Measurements from ENCODE around the gene LGALS3. TPM values are rescaled to one million over a fixed set of nuclear protein-coding genes. Genes with fewer than 3 reads are reported as not detected.

Gene LGALS3
- total and polyA plus RNA-seq, 2 donors from 2014 or later = 235 to 241 TPM

- Histone ChIP-seq H3K9ac (ENCODE audit: low read length in 3 of 3) (no peak overlapping the region), H3K27me3 (ENCODE audit: control insufficient read depth, insufficient read depth, low read length) (no peaks in the 10 kb centered on the region), H3K27ac (ENCODE audit: low read depth in 2 of 2, low read length in 2 of 2) (no peak overlapping the region), H3K4me3 (ENCODE audit: low read length in 3 of 3) (no peak overlapping the region), H3K9me3 (ENCODE audit: control insufficient read depth in 2 of 3, insufficient read depth in 1 of 3, low read length in 3 of 3) (no peaks in the 10 kb centered on the region), H3K4me1 (ENCODE audit: control insufficient read depth in 2 of 3, insufficient read depth in 2 of 3, low read depth in 1 of 3, low read length in 3 of 3) (peaks cover 0 to 19% (median 4%) of the 10 kb centered on the region in 3 donors), H3K36me3 (ENCODE audit: control insufficient read depth in 2 of 3, insufficient read depth in 3 of 3, low read length in 3 of 3) (no peaks in the 10 kb centered on the region)
- no peak for TF ChIP-seq CTCF (IDR thresholded peaks at IDR 0.05; ENCODE audit: borderline replicate concordance, extremely low read depth, insufficient read depth)
- DNase-seq (no peak), FAIRE-seq (no peak)
- intact Hi-C loops (cut with DNase I) = no loop called here
Observed at GRCh38 chr14:55125403-55125802, 3.6 kb upstream of the LGALS3 start.

- Histone ChIP-seq H3K4me1 (ENCODE audit: control insufficient read depth in 2 of 3, insufficient read depth in 2 of 3, low read depth in 1 of 3, low read length in 3 of 3) (peaks cover 0 to 19% (median 4%) of the 10 kb centered on the region in 3 donors), H3K9me3 (ENCODE audit: control insufficient read depth in 2 of 3, insufficient read depth in 1 of 3, low read length in 3 of 3) (no peaks in the 10 kb centered on the region), H3K27me3 (ENCODE audit: control insufficient read depth, insufficient read depth, low read length) (no peaks in the 10 kb centered on the region), H3K36me3 (ENCODE audit: control insufficient read depth in 2 of 3, insufficient read depth in 3 of 3, low read length in 3 of 3) (no peaks in the 10 kb centered on the region), H3K4me3 (ENCODE audit: low read length in 3 of 3) (no peak overlapping the region), H3K9ac (ENCODE audit: low read length in 3 of 3) (no peak overlapping the region), H3K27ac (ENCODE audit: low read depth in 2 of 2, low read length in 2 of 2) (no peak overlapping the region)
- intact Hi-C loops (cut with DNase I) = no loop called here
- no peak for DNase-seq
- no peak for FAIRE-seq
- no peak for TF ChIP-seq CTCF (IDR thresholded peaks at IDR 0.05; ENCODE audit: borderline replicate concordance, extremely low read depth, insufficient read depth)
Observed at GRCh38 chr14:55126034-55126433, 3.0 kb upstream of the LGALS3 start.

GRCh38 chr14:55126932-55127459 is 2.1 kb upstream of the LGALS3 start:
- no peaks in the 10 kb centered on the region for H3K36me3 ChIP-seq (ENCODE audit: control insufficient read depth in 2 of 3, insufficient read depth in 3 of 3, low read length in 3 of 3)
- no peak for TF ChIP-seq CTCF (IDR thresholded peaks at IDR 0.05; ENCODE audit: borderline replicate concordance, extremely low read depth, insufficient read depth)
- DNase-seq (no peak), FAIRE-seq (no peak)
- no peak overlapping the region for H3K27ac ChIP-seq (ENCODE audit: low read depth in 2 of 2, low read length in 2 of 2)
- H3K9ac ChIP-seq (ENCODE audit: low read length in 3 of 3) = no peak overlapping the region
- peaks cover 0 to 24% (median 4%) of the 10 kb centered on the region in 3 donors for H3K4me1 ChIP-seq (ENCODE audit: control insufficient read depth in 2 of 3, insufficient read depth in 2 of 3, low read depth in 1 of 3, low read length in 3 of 3)
- H3K4me3 ChIP-seq (ENCODE audit: low read length in 3 of 3) = no peak overlapping the region
- intact Hi-C loops (cut with DNase I) = no loop called here
- H3K27me3 ChIP-seq (ENCODE audit: control insufficient read depth, insufficient read depth, low read length) = no peaks in the 10 kb centered on the region
- no peaks in the 10 kb centered on the region for H3K9me3 ChIP-seq (ENCODE audit: control insufficient read depth in 2 of 3, insufficient read depth in 1 of 3, low read length in 3 of 3)

- intact Hi-C loops (cut with DNase I) = no loop called here
- no peak for TF ChIP-seq CTCF (IDR thresholded peaks at IDR 0.05; ENCODE audit: borderline replicate concordance, extremely low read depth, insufficient read depth)
- DNase-seq = no peak
- Histone ChIP-seq H3K27me3 (ENCODE audit: control insufficient read depth, insufficient read depth, low read length) (no peaks in the 10 kb centered on the region), H3K9ac (ENCODE audit: low read length in 3 of 3) (no peak overlapping the region), H3K4me1 (ENCODE audit: control insufficient read depth in 2 of 3, insufficient read depth in 2 of 3, low read depth in 1 of 3, low read length in 3 of 3) (peaks cover 0 to 19% (median 4%) of the 10 kb centered on the region in 3 donors), H3K4me3 (ENCODE audit: low read length in 3 of 3) (no peak overlapping the region), H3K36me3 (ENCODE audit: control insufficient read depth in 2 of 3, insufficient read depth in 3 of 3, low read length in 3 of 3) (no peaks in the 10 kb centered on the region), H3K27ac (ENCODE audit: low read depth in 2 of 2, low read length in 2 of 2) (no peak overlapping the region), H3K9me3 (ENCODE audit: control insufficient read depth in 2 of 3, insufficient read depth in 1 of 3, low read length in 3 of 3) (no peaks in the 10 kb centered on the region)
- FAIRE-seq = no peak
Observed at GRCh38 chr14:55127460-55127951, 1.5 kb upstream of the LGALS3 start.
